NCI-H748 (cell line): Measurements from ENCODE around the gene SREBF1.

Experiments
- DNase-seq: peaks from one replicate; lab custom pipeline; 2025; ENCODE audit not compliant: unreplicated experiment; lab: John Stamatoyannopoulos, UW

SREBF1 gene

DNA sequence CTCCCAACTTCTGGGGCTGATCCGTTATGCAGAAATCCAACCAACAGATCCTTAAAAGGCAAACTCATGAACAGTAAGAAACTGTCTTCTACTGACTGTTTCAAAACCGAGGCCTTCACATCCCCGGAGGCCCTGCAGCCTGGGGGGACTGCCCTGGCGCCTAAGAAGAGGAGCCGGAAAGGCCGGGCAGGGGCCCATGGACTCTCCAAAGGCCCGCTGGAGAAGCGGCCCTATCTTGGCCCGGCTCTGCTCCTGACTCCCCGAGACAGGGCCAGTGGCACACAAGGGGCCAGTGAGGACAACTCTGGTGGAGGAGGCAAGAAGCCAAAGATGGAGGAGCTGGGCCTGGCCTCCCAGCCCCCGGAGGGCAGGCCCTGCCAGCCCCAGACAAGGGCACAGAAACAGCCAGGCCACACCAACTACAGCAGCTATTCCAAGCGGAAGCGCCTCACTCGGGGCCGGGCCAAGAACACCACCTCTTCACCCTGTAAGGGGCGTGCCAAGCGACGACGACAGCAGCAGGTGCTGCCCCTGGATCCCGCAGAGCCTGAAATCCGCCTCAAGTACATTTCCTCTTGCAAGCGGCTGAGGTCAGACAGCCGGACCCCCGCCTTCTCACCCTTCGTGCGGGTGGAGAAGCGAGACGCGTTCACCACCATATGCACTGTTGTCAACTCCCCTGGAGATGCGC, 39.5 kb downstream of the SREBF1 start:
- no peak for DNase-seq

DNA sequence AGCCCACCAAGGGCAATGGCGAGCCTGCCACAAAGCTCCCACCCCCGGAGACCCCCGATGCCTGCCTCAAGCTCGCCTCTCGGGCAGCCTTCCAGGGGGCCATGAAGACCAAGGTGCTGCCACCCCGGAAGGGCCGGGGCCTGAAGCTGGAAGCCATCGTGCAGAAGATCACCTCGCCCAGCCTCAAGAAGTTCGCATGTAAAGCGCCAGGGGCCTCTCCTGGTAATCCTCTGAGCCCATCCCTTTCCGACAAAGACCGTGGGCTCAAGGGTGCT, 40.1 kb downstream of the SREBF1 start:
- DNase-seq = no peak

DNA sequence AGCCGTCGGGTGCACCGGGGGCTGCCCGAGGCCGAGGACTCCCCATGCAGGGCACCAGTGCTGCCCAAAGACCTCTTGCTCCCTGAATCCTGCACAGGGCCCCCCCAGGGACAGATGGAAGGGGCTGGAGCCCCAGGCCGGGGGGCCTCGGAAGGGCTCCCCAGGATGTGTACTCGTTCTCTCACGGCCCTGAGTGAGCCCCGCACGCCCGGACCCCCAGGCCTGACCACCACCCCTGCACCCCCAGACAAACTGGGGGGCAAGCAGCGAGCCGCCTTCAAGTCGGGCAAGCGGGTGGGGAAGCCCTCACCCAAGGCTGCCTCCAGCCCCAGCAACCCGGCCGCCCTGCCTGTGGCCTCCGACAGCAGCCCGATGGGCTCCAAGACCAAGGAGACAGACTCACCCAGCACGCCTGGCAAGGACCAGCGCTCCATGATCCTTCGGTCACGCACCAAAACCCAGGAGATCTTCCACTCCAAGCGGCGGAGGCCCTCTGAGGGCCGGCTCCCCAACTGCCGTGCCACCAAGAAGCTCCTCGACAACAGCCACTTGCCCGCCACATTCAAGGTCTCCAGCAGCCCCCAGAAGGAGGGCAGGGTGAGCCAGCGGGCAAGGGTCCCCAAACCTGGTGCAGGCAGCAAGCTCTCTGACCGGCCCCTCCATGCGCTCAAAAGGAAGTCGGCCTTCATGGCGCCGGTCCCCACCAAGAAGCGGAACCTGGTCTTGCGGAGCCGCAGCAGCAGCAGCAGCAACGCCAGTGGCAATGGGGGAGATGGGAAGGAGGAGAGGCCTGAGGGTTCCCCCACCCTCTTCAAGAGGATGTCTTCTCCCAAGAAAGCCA, 40.6 kb downstream of the SREBF1 start:
- no peak for DNase-seq

DNA sequence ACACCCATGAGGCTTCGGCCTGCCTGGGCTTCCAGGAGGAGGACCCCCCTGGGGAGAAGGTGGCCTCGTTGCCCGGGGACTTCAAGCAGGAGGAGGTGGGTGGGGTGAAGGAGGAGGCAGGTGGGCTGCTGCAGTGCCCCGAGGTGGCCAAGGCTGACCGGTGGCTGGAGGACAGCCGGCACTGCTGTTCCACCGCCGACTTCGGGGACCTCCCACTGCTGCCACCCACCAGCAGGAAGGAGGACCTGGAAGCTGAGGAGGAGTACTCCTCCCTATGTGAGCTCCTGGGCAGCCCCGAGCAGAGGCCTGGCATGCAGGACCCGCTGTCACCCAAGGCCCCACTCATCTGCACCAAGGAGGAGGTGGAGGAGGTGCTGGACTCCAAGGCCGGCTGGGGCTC, 41.5 kb downstream of the SREBF1 start:
- DNase-seq = no peak

DNA sequence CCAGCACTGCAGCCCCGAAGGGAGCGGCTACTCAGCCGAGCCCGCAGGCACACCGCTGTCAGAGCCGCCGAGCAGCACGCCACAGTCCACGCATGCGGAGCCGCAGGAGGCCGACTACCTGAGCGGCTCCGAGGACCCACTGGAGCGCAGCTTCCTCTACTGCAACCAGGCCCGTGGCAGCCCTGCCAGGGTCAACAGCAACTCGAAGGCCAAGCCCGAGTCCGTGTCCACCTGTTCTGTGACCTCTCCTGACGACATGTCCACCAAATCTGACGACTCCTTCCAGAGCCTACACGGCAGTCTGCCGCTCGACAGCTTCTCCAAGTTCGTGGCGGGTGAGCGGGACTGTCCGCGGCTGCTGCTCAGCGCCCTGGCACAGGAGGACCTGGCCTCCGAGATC, 42.4 kb downstream of the SREBF1 start:
- DNase-seq = no peak

DNA sequence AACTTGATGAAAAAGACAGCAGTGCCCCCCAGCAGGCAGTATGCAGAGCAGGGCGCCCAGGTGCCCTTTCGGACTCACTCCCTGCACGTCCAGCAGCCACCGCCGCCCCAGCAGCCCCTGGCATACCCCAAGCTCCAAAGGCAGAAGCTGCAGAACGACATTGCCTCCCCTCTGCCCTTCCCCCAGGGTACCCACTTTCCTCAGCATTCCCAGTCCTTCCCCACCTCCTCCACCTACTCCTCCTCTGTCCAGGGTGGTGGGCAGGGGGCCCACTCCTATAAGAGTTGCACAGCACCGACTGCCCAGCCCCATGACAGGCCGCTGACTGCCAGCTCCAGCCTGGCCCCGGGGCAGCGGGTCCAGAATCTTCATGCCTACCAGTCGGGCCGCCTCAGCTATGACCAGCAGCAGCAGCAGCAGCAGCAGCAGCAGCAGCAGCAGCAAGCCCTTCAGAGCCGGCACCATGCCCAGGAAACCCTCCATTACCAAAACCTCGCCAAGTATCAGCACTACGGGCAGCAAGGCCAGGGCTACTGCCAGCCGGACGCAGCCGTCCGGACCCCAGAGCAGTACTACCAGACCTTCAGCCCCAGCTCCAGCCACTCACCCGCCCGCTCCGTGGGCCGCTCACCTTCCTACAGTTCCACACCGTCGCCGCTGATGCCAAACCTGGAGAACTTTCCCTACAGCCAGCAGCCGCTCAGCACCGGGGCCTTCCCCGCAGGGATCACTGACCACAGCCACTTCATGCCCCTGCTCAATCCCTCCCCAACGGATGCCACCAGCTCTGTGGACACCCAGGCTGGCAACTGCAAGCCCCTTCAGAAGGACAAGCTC, 43.2 kb downstream of the SREBF1 start:
- DNase-seq = no peak

DNA sequence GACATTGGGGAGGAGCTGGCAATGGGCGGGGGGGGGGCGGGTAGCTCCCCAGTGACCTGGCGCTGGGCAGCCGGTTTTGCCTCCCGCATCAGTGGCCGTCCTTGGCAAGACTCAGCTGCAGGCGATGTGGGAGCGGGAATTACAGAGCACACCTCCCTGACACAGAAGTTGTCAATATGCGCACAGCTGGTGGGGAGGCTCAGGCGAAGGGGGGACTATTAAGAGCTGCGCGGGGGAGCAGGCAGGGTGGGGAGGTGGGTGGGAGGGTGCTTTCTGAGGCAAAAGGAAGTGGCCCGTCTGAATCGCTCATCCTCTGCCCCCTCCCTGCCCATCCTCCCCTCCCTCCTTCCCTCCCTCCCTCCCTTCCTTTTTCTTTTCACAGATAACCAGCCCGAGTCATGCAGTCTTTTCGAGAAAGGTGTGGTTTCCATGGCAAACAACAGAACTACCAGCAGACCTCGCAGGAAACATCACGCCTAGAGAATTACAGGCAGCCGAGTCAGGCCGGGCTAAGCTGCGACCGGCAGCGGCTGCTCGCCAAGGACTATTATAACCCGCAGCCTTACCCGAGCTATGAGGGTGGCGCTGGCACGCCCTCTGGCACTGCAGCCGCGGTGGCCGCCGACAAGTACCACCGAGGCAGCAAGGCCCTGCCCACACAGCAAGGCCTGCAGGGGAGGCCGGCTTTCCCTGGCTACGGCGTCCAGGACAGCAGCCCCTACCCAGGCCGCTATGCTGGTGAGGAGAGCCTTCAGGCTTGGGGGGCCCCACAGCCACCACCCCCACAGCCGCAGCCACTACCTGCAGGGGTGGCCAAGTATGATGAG, 44.0 kb downstream of the SREBF1 start:
- peak; percentile 39 for DNase-seq

DNA sequence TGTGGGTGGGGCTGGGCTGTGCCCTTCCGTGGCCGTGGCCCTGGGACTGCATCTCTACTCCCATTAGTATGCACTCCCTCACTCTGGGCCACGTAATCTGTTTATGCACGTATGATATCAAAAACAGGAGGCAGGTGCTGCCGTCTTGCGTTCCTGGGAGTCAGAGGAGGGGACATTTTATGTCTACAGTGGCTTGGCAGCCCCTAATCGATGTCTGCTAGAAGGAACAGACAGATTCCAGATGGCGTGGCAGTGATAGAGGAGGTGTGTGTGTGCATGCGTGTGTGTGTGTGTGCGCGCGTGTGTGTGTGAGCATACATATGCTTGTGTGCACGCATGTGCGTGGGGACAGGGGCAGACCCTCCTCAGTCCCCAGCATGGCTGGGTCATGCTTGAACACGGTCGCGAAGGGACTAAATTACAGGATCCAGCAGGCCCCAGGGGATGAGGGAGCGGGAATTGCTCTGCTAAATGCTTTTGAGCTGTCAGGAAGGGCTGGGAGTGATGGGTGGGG, 44.7 kb downstream of the SREBF1 start:
- DNase-seq = no peak

DNA sequence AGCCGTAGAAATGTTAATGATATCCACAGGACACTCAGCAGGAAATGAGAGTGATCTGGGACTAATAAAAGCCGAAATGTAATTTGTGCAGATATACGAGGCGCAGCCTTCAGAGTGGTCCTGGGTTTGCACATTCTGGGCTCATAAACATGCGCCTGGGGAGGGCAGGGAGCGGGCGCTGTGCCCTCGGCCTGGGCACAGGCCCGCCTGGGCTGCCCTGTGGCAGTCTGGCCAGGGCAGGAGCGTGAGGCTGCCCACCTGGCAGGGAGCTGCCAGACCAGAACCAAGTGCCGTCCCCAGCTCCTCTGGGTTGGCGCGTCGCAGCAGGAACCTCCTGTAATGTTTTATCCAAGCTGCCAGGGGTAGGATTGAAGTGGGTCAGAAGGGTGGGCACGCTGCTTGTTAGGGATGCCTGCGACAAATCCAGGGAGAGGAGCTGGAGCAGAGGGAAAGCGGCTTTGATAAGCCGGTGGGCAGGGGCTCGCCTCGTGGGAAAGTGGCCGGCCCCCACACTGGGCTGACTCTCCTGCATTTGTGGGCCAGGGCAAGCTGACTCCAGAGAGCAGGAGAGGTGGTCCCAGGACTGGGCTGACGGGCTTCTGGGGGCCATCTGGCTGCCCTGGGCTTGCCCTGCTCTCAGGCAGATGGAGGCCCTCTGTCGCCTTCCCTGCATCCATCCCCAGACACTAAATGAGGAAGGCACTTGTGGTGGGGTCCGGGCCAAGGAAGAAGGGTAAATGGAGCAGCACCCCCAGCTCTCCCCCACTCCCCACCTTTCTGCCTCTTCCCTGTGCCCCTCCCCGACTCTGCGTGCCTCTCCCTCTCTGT, 45.9 kb downstream of the SREBF1 start:
- no peak for DNase-seq

DNA sequence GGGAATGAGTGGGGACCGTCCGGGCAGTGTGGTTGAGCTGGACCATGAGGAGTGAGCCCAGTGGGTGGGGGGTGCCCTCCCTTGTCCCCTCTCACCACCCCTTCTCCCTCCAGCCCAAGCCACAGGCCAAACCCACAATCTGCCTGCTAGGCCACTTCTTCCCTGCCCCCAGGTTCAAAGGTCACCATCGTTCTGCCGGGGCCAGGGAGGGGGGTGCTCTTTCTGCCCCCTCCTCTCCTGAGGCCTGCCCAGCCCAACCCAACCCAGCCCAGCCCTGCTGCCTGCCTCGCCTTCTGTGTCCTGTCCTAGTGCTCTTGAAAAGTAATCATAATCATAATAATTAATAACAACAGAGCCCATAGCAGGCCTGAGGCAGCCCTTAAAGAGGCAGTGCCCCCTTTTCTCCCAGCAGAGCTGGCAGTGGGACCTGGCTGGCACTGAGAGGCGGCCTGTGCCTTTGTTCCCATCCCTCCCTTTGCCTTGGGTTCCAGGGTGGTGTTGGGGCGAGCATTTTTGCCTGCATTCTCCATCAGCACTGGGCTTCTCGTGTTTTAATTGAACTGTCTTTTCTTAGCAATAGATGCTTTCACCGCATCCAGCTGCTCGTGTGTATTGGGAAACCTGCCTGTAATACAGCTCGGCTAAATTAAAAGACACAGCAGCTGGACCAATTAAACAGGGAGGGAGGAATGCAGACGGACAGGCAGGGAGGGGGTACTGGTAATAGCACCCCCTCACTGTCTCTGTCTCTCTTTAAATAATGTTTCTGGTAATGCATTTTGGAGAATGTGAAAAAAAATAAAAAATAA, 46.8 kb downstream of the SREBF1 start:
- no peak for DNase-seq

DNA sequence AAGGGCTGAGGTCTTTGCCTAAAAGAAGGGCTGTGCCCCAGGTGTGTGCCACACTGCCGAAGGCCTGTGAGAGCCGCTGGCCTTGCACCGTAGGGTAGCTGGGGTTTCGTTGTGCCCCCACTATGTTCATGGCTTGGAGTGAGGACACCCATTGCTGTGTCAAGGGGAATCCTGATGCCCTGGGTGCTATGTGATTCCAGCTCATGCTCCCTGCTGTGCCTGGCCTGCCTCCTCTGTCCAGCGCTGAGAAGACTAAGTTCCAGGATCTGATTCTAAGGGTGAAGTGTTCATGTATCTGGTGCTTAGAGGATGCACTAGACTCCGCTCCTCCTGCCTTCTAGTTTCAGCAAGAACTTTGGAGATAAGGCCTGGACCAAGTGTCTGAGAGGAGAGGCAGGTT, 47.4 kb downstream of the SREBF1 start:
- DNase-seq = no peak

DNA sequence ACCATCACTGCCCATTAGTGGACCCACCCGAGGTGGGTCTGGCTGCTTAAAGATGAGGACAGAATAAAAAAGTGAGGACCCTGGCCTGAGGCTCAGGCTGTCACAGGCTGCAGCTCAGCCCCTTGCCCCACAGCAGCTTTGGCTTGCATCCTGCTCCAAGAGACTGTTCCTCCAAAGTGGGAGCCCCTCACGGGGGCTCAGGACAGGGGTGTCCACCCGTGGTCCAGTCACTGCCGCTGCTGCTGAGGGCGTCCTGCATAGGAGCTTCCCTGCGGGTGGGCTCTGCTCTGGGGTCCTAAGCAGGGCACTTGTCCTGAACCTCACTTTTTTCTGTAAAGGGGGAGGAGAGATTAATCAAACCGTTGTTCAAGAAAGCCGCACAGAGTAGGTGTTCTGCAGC, 47.8 kb downstream of the SREBF1 start:
- no peak for DNase-seq

DNA sequence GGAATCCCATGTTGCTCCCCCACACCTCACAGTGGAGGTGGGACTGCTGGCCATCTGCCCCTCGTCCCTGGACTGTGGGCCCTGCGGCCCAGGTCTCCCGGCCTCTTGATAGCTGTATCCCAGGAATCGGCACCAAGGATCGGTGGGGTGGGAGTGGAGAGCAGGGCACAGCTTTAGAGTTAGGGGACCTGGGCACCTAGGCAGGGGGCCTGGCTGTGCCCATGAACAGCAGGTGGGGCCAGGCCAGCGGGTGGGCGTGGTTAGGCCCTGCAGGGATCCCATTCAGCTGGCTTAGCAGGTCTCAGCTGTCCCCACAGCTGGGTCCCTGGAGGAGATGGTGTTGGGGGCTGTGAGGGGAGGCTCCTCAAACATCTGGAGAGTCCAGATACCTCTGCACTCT, 49.2 kb downstream of the SREBF1 start:
- no peak for DNase-seq

DNA sequence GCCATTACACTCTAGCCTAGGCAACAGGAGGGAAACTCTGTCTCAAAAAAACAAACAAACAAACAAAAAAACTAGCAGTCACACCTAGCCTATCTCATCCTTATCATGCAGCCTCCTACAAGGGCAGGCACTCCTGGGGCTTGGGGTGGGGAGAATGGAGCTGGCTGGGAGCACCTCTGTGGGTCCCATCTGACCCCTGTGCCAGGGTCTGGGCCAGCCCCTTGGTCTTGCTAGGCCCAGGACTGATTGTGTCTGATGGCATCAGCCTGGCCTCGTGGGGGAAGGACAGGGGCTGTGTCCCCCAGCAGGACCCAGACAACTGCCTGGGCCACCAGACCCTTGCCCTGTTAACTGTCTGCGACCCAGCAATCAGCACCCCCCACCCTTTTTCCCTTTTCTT, 49.8 kb downstream of the SREBF1 start:
- DNase-seq = no peak

DNA sequence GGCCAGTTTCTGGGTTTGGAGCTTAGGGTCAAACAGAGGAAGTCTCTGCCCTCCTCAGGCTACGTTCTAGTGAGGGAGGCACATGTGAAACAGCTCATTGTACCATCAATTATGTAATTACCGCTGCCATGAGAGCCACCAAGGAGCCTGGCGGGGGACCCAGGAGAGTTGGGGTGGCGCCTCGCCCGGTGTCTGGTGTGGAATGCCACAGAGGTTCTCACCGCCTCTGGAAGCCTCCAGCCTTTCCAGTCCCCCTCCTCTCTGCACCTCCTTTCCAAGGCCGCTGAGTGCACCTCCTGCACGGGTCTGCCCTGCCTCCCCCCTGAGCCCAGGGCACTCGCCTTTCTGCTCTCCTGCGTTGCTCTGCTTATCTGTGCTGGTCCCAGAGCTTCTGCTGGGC, 51.4 kb downstream of the SREBF1 start:
- DNase-seq = peak; percentile 23

DNA sequence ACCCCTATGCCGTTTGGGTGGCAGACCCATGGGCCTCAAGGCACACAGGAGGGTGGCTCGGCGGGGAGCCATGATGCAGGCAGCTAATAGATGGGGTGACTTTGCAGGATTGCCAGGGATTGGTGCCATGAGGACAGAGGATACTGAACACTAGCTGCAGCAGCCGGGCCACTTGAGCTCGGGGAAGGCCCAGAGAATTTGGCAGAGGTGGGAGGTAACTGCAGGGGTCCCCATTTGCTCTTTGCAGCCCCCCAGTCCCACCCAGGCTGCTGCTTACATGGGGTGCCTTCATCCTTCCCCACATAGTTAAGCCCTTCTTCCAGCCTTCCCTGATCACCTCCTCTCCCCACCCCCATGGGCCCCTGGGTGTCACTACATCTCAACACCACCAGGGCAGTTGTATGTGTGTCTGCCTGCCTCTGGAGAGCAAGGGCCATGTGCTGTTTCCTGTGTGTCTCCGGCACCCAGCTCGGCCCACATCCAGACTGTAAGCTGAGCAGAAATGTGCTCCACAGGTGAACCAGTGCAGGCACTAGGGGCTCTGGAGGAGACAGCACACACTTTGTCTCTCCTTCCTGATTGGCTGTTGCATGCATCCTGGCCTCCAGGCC, 52.0 kb downstream of the SREBF1 start:
- no peak for DNase-seq

DNA sequence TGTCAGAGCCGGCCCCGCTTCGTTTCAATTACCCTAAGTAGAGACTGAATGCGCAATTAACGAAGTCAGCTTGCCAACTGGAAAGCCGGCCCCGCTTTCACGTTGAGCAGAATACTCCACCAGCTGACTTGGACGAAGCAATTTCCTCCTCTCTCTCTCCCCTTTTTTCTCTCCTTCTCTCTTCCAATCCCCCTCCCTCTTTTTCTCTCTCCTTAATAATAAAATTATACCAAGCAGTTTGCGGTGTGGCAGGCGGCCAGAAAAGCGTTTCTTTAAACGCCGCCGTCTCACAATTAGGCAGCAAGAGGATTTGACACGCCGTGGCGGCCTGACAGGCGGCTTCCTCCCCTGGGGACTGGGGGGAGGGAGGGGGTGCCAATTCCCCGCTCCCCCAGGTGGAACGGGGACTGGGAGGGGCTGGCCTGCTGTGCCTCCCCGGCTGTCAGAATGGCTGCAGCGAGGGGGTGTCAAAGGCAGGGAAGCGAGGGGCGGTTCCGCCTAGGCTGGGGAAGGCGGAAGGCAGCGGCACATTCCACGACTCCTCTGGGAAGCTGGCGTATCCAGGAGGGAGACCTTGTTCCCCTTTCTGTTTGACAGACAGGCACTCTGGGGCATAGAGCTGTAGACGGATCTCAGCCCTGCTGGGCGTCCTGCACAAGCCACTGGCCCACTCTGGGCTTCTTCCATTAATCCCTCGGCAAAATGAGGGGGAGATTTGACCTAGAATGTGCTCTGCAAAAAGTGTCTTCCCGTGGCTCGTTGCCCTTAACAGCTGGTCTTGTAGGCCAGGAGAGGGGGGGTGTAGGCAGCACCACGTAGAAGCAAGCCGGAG, 52.7 kb downstream of the SREBF1 start:
- DNase-seq = peak; percentile 84
